ENCODE data around the gene S100A14.
"Not testable (repeated sequence)": the region's sequence is repeated elsewhere in the genome, so short reads cannot be mapped to it uniquely, and the experiment has no call there.

S100A14 gene

DNA sequence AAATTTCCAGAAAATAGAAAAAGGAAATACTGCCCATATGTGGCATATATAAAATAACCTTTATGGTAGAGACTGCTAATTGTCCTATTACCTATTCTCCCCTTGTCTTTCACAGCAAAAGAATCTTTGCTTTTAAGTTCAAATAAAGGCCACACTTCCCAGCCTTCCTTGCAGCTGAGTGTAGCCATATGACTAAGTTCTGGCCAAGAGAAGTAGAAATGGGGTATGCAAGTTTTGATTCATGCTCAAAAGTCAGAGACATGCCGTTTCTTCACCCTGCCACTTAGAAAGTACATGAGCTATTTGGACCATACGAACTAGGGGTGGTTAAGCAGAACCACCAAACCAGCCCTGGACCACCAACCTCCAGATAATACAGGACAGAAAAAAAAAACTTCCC is 32.1 kb downstream of the S100A14 start:
- no peak for DNase-seq

DNA sequence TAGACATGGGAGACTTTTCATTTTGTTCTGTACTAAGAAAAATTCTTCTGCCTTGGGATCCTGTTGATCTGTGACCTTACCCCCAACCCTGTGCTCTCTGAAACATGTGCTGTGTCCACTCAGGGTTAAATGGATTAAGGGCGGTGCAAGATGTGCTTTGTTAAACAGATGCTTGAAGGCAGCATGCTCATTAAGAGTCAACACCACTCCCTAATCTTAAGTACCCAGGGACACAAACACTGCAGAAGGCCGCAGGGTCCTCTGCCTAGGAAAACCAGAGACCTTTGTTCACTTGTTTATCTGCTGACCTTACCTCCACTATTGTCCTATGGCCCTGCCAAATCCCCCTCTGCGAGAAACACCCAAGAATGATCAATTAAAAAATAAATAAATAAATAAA is 32.6 kb downstream of the S100A14 start:
- not testable (repeated sequence) for DNase-seq

DNA sequence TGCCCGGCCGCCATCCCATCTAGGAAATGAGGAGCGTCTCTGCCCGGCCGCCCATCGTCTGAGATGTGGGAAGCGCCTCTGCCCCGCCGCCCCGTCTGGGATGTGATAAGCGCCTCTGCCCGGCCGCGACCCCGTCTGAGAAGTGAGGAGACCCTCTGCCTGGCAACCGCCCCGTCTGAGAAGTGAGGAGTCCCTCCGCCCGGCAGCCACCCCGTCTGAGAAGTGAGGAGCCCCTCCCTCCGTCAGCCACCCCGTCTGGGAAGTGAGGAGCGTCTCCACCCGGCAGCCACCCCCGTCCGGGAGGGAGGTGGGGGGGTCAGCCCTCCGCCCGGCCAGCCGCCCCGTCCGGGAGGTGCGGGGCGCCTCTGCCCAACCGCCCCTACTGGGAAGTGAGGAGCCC is 33.3 kb downstream of the S100A14 start:
- DNase-seq: not testable (repeated sequence)

DNA sequence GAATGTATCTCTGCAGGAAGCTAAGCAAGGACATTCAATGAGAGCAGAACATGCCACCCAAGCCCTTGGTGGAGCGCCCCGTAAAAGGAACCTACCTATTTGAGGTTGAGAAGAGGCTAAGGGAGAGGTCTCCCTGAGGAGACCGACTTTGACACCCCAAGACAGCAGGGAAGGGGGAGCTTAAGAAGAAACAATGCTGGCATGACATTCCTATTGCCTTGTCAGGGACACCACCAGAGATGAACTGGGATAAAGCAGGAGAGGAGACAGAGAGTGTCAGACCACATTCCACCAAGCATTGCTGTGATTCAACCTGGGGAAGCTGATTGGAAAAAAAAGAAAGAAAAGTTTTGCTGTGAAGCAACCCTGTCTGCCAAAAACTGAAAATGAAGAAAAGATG is 37.2 kb downstream of the S100A14 start:
- DNase-seq: no peak

DNA sequence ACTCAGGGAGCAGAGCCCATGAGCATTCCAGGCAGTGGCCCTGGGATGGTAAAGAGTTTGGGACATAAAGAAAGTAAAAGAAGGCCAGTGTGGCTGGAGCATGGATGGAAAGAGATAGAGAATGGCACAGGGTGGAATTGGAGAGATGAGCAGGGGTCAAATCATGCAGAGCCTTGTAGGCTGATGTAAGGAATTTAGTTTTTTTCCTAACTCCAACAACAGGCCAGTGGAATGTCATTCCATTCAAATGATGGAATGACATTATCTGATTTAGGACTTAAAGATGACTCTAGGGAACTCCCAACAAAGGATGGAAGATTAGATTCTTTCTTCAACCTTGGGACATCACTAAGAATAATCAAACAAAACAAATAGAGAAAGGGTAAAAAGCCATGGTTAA is 37.6 kb downstream of the S100A14 start:
- DNase-seq: no peak

DNA sequence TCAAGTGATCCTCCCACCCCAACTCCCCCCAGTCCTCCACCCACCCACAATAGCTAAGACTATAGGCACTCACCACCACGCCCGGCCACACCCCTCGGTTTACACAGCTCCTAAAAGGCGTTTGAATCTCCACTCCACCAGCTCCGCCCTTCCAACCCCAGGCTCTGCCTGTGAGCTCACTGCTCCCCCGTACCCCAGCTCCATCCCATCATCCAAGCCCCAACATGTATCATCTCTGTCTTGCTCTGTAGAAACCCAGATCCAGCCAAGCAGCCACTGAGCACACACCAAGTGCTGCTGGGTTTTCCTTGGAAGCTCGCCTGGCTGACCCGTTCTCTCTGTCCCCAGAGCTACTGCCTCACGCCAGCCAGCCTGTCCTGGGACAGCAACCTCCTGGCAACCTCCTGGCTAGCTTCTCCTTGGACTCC is 38.5 kb downstream of the S100A14 start:
- DNase-seq: no peak

DNA sequence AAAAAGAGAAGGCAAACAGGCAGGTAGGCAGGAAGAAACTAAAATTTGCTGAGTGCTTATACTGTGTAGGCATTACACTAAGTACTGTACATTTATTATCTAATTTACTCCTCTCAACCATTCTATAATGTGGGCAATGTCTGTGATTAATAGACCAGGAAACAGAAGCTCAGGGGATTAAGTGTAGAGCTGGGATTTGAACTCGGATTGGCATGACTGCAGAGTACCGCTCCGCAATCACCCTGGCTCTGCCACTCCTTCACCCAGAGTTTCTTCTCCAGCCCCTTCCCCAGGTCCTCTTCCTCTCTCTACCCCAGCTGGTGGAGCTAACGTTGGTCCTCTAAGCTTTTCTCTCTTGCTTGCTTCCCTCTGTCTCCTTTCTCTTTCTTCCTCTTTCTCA is 39.0 kb downstream of the S100A14 start:
- DNase-seq: no peak

DNA sequence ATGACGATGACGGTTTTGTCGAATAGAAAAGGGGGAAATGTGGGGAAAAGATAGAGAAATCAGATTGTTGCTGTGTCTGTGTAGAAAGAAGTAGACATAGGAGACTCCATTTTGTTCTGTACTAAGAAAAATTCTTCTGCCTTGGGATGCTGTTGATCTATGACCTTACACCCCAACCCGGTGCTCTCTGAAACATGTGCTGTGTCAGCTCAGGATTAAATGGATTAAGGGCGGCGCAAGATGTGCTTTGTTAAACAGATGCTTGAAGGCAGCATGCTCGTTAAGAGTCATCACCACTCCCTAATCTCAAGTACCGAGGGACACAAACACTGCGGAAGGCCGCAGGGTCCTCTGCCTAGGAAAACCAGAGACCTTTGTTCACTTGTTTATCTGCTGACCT is 40.6 kb downstream of the S100A14 start:
- DNase-seq: not testable (repeated sequence)

DNA sequence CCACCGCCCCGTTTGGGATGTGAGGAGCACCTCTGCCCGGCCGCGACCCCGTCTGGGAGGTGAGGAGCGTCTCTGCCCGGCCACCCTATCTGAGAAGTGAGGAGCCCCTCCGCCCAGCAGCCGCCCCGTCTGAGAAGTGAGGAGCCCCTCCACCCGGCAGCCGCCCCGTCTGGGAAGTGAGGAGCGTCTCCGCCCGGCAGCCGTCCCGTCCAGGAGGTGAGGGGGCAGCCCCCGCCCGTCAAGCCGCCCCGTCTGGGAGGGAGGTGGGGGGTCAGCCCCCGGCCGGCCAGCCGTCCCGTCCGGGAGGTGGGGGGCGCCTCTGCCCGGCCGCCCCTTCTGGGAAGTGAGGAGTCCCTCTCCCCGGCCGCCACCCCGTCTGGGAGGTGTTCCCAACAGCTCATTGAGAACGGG is 41.0 kb downstream of the S100A14 start:
- not testable (repeated sequence) for DNase-seq

DNA sequence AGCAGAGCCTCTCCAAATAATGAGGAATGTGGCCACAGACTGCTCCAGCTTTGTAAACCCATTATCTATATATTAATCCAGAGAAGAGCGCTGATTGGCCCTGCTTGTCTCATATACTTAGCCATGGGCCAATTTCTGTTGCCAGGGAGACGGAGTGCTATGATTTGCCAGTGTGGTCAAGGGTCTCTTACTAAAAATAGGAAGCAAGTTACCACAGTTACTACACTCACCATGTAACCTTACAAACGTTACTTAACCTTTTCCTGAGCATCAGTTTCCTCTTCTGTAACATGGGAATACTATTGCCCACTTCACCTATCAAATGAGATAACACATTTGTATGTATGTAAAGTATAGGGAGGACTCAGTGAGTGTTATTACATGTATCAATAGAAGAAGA is 42.8 kb downstream of the S100A14 start:
- DNase-seq: no peak

DNA sequence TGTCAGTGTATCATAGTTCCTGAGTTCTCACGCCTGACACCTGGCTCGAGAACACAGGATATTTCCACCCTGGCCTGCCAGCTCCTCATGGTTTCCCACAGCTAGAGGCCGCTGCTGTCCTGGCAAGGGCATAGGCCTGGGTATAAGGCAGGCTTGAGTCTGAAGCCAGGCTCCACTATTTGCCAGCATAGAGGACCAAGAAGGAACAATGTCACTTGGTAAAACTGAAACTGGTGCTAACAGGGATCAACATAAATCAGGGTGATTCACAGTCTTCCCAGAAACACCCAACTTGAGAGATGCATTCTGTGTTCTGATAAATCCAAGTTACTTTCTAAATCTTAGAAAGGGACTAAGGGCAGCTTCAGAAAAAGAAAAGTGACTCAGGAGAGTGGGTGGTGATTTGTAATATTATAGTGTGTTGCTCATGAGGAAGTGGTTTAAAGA is 43.5 kb downstream of the S100A14 start:
- peak; percentile 76 for DNase-seq

DNA sequence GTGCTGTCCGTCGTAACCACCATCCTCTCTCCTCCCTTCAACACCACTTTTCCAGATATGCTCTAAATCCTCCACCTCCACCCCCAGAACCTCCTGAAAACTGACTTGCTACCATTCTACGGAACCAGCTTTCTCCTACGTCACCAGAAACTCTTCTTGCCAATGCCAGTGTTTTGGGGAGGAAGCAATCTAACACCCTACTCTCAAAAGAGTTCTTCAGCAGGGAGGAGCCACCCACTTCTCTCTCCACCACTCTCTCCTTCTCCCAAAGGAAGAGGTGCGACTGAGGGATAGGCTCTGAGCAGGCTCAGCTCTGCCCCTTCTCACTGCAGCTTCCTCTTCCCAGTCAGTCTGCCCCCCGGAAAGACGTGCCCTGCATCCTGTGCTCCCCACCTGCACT is 44.4 kb downstream of the S100A14 start:
- DNase-seq: no peak

DNA sequence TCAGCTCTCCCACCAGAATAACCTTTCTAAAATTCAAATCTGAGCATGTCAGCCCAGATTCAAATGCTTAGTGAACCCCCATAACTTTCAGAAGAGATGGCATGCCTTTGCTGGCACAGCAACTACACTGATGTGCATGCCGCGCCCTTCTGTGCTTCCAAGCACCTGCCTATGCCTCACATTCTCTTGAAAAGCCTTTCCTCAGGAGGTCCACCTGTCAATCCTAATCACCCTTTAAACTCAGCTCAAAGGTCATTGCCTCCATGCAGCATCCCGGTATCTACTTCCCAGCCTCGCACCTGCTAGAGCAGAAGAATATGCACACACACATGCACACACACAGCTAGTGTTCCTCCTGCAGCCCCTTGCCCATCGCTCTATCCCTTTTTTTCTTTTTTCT is 45.3 kb downstream of the S100A14 start:
- DNase-seq: no peak

DNA sequence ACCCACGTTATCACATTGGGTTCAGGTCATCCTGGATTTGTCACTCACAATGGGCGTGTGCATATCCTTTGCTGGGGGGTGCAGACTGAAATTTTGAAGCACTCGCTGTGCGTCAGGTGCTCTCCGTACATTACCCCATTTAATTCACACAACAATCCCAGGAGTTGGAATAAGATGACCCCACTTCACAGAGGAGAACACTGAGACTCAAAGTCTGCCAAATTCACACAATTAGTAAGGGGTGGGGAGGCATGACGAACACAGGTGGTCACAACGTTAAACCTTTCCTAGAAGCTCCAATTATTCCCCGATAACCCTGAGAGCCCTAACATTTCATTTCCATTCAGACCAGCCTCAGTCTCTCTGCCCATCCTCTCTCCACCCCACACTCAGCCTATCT is 46.7 kb downstream of the S100A14 start:
- DNase-seq: no peak

DNA sequence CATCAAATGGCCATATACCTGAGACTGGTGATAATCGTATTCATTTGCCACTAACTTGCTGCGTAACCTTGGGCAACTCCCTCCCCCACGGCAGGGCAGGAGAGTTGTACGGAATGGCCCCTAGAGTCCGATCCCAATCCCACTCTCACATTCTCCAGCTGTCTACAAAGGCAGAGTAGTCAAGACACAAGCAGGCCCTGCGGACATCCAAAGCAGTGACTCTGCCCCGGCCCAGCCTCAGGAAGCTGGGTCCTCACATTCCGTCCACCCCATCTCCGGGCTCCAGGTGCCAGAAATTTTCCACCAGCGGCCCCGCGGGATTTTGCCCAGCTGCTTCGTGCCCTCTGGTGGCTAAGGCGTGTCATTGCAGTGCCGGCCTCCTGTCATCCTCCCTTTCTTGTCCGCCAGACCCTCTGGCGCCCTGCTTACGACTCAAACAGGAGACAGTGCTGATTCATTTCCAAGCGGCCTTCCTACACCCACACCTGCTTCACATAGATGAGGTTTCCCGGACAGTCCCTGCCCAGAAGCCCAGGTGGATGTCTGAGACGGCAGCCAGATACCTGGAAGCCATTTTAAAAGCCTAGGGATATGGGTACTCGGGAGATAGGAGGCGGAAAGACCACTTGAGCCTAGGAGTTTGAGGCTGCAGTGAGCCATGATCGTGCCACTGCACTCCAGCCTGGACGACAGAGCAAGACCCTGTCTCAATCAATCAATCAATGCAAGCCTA is 47.6 kb downstream of the S100A14 start:
- DNase-seq: peak; percentile 83

DNA sequence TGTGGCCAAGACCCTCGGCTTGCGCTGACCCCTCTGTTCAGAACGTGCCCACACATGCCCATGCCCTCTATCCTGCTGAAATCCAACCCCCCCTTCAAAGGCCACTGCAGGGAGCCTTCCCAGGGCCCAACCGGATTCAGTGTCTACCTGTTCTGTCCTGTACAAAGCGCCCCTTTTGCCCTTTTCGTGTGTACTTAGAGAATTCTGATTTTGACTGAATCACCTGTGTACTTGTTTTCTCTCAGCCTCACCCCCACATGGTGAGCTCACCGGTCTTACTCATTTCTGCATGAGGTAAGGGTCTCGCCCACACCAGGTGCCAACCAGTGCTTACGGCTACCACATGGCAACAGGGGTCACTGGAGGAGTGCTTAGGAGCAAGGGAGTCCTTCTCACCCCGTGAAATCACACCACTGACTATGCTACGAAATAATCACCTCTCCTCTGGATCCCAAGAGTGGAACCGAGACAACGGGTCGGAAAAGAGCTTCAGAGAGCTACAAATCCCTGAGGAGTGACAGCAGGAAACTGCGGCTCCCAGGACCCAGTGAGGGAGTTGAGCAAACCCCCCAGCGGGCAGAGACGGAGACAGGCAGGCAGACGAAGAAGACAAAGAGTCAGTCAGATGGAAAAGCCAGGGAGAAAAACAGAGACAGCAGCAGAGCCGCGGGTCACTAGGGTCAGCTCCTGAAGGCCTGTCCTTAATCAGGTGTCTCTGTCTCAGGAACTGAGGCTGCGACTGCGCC is 48.3 kb downstream of the S100A14 start:
- DNase-seq: no peak

DNA sequence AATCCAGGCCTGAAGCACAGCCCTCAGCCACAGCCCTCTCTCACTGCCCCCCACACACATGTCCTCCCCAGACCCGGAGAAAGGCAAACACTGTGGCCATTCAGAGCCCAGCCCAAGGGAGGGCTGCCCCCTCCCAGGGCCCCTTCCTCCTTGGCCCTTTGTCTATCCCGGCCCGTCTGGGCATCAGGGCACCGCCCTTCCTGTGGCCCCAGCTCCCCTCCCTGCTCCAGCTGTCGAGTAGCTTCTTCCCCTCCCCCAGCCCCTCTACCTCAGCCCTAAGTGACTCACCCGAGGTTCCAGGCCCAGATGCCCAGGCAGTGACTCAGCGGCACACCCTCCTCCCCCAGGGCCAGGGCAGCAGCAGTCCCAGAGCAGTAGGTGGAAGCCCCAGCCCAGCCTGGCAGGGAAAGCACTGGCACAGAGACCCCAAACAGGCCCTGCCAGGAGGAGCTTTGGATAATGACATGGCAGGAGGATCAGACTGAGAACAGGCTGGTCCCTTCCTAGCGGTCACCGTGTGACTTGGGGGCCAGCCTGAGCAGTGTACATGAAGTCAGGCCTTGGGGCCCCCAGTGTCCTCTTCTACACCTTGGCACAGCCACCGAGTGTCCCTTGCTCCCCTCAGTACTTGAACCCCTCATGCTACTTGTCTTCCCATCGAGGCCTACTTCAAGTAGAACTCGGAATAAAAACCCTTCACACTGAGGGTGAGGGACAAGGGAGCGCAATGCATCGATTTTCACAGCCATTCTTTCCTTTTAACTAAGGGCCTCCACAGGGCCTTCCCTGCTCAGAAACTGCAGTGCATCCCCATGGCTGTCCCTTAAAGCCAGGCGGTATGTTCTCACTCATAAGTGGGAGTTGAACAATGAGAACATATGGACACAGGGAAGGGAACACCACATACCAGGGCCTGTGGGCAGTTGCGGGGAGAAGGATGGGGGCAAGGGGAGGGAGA is 49.4 kb downstream of the S100A14 start:
- peak; percentile 15 for DNase-seq

DNA sequence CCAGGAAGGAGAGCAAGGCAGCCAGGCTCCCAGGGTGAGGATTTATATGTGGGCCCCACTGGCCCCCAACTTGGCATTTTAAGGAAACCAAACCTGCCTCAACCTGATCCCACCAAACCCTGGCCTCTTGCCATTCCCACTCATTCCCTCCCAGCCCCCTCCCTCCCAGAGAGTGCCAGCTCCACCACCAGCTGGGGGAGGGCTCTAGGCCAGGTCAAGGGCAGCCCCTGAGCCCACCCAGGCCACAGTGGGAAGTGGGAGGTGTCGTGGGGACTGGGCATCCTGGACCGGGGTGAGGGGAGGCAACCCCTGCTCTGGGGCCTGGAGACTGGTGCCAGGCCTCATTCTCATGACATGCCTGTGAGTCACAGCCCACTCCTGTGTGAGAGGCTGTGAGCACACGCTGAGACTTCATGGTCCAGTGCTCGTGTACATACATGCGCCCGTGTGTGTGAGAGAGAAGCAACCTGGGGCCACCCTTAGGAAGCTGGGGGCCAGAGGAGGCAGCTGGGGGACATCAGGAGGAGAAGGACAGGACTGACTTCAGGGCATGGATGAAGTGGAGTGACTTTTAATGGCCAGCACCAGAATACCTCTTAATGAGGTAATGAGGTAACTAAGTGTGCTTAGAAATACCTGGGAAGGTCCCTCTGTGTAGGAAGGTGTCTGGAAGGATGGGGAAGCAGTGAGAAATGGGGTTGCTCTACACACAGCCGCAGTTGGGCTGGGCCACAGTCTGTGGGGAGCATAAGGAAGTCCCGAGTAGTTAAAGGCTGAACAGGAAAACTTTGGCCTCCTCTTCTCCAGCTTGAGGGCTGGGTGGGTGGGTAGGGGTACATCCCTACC is 50.4 kb downstream of the S100A14 start, which contains the start of gene S100A2:
TSS of gene S100A2 (minus strand) at position 316 of the 846 bp plus-strand sequence. CDS start 1,967 bp downstream, outside the sequence.
- peak; percentile 41 for DNase-seq

Data from NCI-H1092 (cell line).